Lower leg skin (tissue), 4 donors: ENCODE measurements around the gene UST. TPM values are rescaled to one million over a fixed set of nuclear protein-coding genes. Genes with fewer than 3 reads are reported as not detected.
"Not testable (repeated sequence)": the region's sequence is repeated elsewhere in the genome, so short reads cannot be mapped to it uniquely, and the experiment has no call there.

ENCODE experiments used
- DNase-seq, 2 donors: peaks; one replicate each; pipeline ENCODE4 v3.0.0-alpha.2; 2019; ENCODE audit warnings: low spot score in 2 of 2
- H3K4me3 ChIP-seq: fragments of 200-600 bp; sonication (generic); 2 replicates; pipeline ENCODE4 v1.5.1; 2017; ENCODE audit warnings: mild to moderate bottlenecking, low read depth; ENCODE audit not compliant: poor library complexity, severe bottlenecking
- CTCF ChIP-seq, 3 donors: fragments of 450-650 bp; IDR thresholded peaks; one replicate each; pipeline ENCODE4 v1.5.1; 2016; ENCODE audit warnings: antibody characterized with exemption in 3 of 3, mild to moderate bottlenecking in 3 of 3, moderate library complexity in 2 of 3
- POLR2A ChIP-seq, 2 donors: fragments of 450-650 bp; IDR thresholded peaks; one replicate each; pipeline ENCODE4 v1.6.1; 2016 to 2017; ENCODE audit warnings: antibody characterized with exemption in 2 of 2, mild to moderate bottlenecking in 1 of 2, moderate library complexity in 1 of 2
- WGBS, 2 donors: methylation state at CpG; one replicate each; pipeline ENCODE4 v1.1.5; 2018; 5-methylcytosine and 5-hydroxymethylcytosine counted together
- intact Hi-C: fragments of 100-400 bp; cut with DNase I; formaldehyde crosslinking; loops from one replicate; pipeline ENCODE4 v1.15.0; 2023; ENCODE audit warnings: low total_unique reads
- total RNA-seq, 4 donors: library from RNA; depleted of rRNA; stranded (reverse); fragments of >200 nt; gene quantifications; one replicate each; pipeline ENCODE4 v1.1.0, GENCODE V29; 2016

The UST gene
- total RNA-seq, 4 donors from 2014 or later = 12.2 to 21.7 (median 17.7) TPM

GRCh38 chr6:148969603-148970061 lies 222.8 kb downstream of the UST start:
- no peak for TF ChIP-seq CTCF (IDR thresholded peaks at IDR 0.05)
- TF ChIP-seq POLR2A (IDR thresholded peaks at IDR 0.05) = no peak
- intact Hi-C loops = no loop called here
- 85 to 86% methylated on average over 10 of the region's 10 CpGs for WGBS, 2 donors
- peak; percentile 50 to 88 for DNase-seq
- no peak overlapping the region for H3K4me3 ChIP-seq

GRCh38 chr6:148971031-148971927 lies 224.4 kb downstream of the UST start:
- 79 to 81% methylated on average over 6 of the region's 6 CpGs for WGBS, 2 donors
- TF ChIP-seq CTCF (IDR thresholded peaks at IDR 0.05) (no peak), POLR2A (IDR thresholded peaks at IDR 0.05) (no peak)
- intact Hi-C loops = no loop called here
- no peak overlapping the region for H3K4me3 ChIP-seq
- no peak for DNase-seq

- no peak for TF ChIP-seq POLR2A (IDR thresholded peaks at IDR 0.05)
- no peak for TF ChIP-seq CTCF (IDR thresholded peaks at IDR 0.05)
- intact Hi-C loops = no loop called here
- DNase-seq = peak in 1 of 2 donors; percentile 29
- no peak overlapping the region for H3K4me3 ChIP-seq
- 34 to 40% methylated on average over 14 to 15 of the region's 15 CpGs for WGBS, 2 donors
Observed at GRCh38 chr6:148972481-148972880, 225.7 kb downstream of the UST start.

- H3K4me3 ChIP-seq = no peak overlapping the region
- DNase-seq = no peak
- TF ChIP-seq POLR2A (IDR thresholded peaks at IDR 0.05) = no peak
- no peak for TF ChIP-seq CTCF (IDR thresholded peaks at IDR 0.05)
- 55 to 62% methylated on average over 5 of the region's 5 CpGs for WGBS, 2 donors
- intact Hi-C loops = no loop called here
Observed at GRCh38 chr6:148973538-148974208, 226.8 kb downstream of the UST start.

- intact Hi-C loops = no loop called here
- no peak for TF ChIP-seq CTCF (IDR thresholded peaks at IDR 0.05)
- no peak for TF ChIP-seq POLR2A (IDR thresholded peaks at IDR 0.05)
- WGBS, 2 donors = 76 to 81% methylated on average over 4 of the region's 4 CpGs
- no peak overlapping the region for H3K4me3 ChIP-seq
- no peak for DNase-seq
Observed at GRCh38 chr6:148974351-148974750, 227.5 kb downstream of the UST start.

- H3K4me3 ChIP-seq, DNase-seq, intact Hi-C loops: not testable (repeated sequence)
- WGBS, 2 donors = 89 to 95% methylated on average over 3 of the region's 3 CpGs
Observed at GRCh38 chr6:148978298-148978697, 231.5 kb downstream of the UST start.
